GM10248 (cell line): ENCODE measurements around the gene NDUFS2.

Experiments used
- CTCF ChIA-PET: fragments of 300-600 bp; sonication (Branson Sonifier 250); formaldehyde crosslinking; extraction: SDS; loops from one replicate; lab custom pipeline; 2021; ENCODE audit warnings: antibody characterized with exemption; lab: Yijun Ruan, JAX
- POLR2A ChIA-PET: fragments of 350-650 bp; sonication (Branson Sonifier 250); formaldehyde crosslinking; extraction: SDS; loops from one replicate; lab custom pipeline; 2020; ENCODE audit warnings: antibody characterized with exemption; lab: Yijun Ruan, JAX
- DNase-seq: peaks from one replicate; pipeline ENCODE4 v3.0.0; 2012; ENCODE audit errors: extremely low spot score
- TF ChIP-seq, protein P1 (sequence below): IDR thresholded peaks from 2 replicates; pipeline ENCODE4 v1.5.1; 2012; ENCODE audit warnings: mild to moderate bottlenecking, low read depth; ENCODE audit errors: extremely low read depth, missing control alignments, control extremely low read depth

The NDUFS2 gene

GRCh38 chr1:161189036-161189435, 13.1 kb upstream of the NDUFS2 start:
- ChIA-PET POLR2A (no interaction called here), CTCF (interaction anchor here (1.2 kb wide), 1 partner anchor 56 kb away, joined by 3 read pairs; no protein-coding TSS in a partner anchor)
- no peak for DNase-seq
- TF ChIP-seq, protein P1, sequence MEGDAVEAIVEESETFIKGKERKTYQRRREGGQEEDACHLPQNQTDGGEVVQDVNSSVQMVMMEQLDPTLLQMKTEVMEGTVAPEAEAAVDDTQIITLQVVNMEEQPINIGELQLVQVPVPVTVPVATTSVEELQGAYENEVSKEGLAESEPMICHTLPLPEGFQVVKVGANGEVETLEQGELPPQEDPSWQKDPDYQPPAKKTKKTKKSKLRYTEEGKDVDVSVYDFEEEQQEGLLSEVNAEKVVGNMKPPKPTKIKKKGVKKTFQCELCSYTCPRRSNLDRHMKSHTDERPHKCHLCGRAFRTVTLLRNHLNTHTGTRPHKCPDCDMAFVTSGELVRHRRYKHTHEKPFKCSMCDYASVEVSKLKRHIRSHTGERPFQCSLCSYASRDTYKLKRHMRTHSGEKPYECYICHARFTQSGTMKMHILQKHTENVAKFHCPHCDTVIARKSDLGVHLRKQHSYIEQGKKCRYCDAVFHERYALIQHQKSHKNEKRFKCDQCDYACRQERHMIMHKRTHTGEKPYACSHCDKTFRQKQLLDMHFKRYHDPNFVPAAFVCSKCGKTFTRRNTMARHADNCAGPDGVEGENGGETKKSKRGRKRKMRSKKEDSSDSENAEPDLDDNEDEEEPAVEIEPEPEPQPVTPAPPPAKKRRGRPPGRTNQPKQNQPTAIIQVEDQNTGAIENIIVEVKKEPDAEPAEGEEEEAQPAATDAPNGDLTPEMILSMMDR = no peak

DNA sequence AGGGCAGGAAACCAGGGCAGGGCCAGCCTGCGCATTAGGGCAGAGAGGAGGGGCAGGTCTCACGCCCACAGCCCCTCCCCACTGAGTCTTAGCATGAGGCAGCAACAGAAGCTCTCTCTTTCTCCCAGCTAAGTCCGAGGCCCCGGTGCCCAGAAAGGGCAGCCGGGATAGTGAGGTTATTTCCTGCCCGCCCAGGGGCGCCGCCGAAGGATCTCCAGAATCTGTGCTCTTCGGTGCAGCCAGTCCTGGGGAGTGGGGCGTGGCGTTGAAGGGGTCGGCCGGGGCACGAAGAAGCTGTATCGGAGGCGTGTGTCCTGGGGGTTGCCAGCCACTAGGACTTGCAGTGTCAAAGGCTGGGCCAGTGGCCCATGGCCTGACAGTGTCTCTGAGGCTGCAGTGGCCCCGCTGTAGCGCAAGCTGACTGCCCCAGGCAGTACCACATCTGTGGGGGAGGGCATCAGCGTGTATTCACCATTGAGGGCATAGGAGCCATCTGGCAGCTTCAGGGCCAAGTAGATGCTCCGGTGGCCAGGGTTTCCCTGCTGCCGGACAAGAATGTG, 11.1 kb upstream of the NDUFS2 start:
- TF ChIP-seq, protein P1 = no peak
- ChIA-PET POLR2A (interaction anchor here (0.6 kb wide), 1 partner anchor 35 kb away, joined by 3 read pairs; the partner anchor contains the start of gene TOMM40L), CTCF (interaction anchor here (0.7 to 6.2 kb wide), 29 partner anchors 8 to 408 kb away, joined by 3 to 65 read pairs (median 6); partner anchors contain the start of genes APOA2, ARHGAP30, FCER1G and NDUFS2)
- no peak for DNase-seq

DNA sequence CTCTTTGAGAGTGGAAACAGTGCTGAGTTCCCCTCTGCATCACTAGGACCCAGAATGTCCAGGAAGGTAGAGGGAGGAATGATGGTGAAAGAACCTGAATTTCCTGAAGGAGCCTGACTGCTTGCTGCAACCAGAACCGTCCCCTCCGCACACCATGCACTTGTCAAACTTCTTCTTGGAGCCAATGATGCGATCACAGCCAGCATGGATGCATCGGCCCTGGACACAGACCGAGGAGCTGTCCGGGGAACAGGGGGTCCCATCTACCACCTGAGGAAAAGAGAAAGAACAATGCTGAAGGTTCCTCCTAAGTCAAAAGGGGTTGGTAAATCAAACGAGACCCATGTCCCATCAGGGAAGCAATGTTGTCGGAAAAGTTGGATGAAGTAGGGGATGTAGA, 10.2 kb upstream of the NDUFS2 start:
- POLR2A ChIA-PET = no interaction called here
- TF ChIP-seq, protein P1 = no peak
- CTCF ChIA-PET = interaction anchor here (0.7 to 6.2 kb wide), 35 partner anchors 7 to 409 kb away, joined by 3 to 65 read pairs (median 5); partner anchors contain the start of genes APOA2, ARHGAP30, FCER1G and NDUFS2
- DNase-seq = no peak

DNA sequence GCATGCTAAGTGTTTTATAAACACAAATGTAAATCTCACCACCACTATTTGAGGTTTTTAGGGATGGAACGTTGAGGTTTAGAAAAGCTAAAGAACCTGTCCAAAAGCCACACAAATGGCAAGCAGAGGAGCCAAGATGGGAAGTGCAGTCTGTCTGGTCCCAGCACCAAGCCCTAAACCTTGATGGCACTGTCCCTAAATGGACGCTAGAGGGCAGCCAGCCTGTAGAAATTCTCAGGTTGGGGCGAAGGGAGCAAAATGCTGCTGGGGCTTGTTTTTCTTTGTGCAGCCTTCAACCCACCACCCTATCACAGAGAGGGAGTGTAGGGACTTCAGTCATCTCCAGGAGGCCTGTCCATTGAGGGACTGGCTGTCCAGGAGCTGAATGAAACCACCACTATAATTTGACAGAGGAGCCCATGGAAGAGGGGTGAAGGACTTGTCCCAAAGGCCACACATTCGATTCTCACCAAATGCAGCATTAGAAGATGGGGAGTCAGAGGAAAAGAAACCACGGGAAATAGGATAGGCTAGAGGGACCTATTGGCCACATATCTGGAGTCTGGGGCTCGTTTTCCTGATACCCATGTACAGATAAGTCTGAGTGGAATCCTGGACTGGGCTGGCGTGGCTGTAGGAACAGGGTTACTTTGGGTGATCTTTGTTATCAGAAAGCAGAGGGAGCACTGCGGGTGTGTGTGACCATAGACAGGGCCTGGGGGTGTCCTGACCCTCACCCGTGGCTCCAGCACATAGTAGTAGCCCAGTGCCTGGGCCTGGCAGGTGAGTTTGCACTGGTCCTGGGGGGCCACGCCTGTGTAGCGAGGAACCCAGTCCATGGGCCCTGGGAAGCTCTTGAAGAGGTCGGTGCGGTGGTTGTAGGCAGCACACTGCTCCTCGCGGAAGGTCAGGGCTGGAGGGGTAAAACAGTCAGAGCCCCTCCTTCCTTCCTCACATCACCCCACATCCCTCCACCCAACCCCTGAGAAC, 9.4 kb upstream of the NDUFS2 start:
- ChIA-PET CTCF (interaction anchor here (0.7 to 6.2 kb wide), 31 partner anchors 9 to 410 kb away, joined by 3 to 65 read pairs (median 6); partner anchors contain the start of genes APOA2, FCER1G, NDUFS2 and PPOX), POLR2A (no interaction called here)
- peak; percentile 83 for DNase-seq
- TF ChIP-seq, protein P1 = peak; percentile 94

DNA sequence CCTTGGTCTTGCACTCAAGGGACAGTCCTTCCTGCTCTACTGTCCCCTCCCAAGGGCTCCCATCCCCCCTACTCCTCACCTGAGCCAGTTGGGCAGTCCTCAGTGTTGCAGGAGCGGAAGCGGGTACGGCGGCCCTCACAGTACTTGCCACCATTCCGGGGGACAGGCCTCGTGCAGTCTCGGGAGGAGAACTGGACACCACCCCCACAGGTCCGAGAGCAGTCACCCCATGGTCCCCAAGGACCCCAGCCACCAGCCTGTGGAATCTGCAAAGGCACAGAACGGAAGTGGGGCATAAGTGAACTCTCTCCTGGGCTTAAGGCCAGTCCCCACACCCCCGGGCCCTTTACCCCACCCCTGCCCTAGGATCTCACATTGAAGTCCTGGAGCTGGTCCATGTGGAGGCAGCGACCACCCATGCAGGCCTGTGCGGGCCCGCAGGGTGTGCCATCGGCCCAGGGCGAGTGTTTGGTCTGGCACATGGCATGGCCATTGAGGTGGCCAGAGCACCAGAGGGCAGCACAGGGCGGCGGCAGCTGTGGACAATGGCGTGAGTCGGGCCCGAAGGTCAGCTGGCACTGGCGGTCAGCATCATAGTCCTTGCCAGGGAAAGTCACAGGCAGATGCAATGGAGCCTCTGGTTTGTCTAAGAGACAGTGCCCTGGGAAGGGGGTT, 8.5 kb upstream of the NDUFS2 start:
- POLR2A ChIA-PET = no interaction called here
- CTCF ChIA-PET = interaction anchor here (0.7 to 6.2 kb wide), 15 partner anchors 8 to 195 kb away, joined by 3 to 65 read pairs (median 8); partner anchors contain the start of genes CFAP126, FCER1G, NDUFS2 and PPOX
- no peak for DNase-seq
- TF ChIP-seq, protein P1 = no peak
